ENCODE data around the gene BRCA1. TPM values are rescaled to one million over a fixed set of nuclear protein-coding genes. Genes with fewer than 3 reads are reported as not detected.
A peak's percentile ranks its signal among the peaks of the same experiment; 100 is the strongest.

Gene BRCA1
- total RNA-seq, 1 donor from 2014 or later: 38.9 TPM

GRCh38 chr17:43016216-43016615 lies 108.9 kb downstream of the BRCA1 start:
- Mint-ChIP-seq H3K4me3 (no peak overlapping the region), H3K36me3 (peaks cover 11% of the 10 kb centered on the region), H3K27me3 (no peaks in the 10 kb centered on the region), H3K4me1 (ENCODE audit: unreplicated experiment) (peaks cover 37% of the 10 kb centered on the region), H3K9me3 (no peaks in the 10 kb centered on the region), H3K27ac (no peak overlapping the region)
- DNase-seq (ENCODE audit: extremely low spot score, unreplicated experiment): no peak
- no peak for TF ChIP-seq CTCF (conservative IDR thresholded peaks at IDR 0.05)

GRCh38 chr17:43015579-43015978 lies 109.6 kb downstream of the BRCA1 start:
- H3K27ac Mint-ChIP-seq: no peak overlapping the region
- no peak overlapping the region for H3K4me3 Mint-ChIP-seq
- no peak for TF ChIP-seq CTCF (conservative IDR thresholded peaks at IDR 0.05)
- H3K9me3 Mint-ChIP-seq: no peaks in the 10 kb centered on the region
- H3K4me1 Mint-ChIP-seq (ENCODE audit: unreplicated experiment): peaks cover 40% of the 10 kb centered on the region
- peaks cover 11% of the 10 kb centered on the region for H3K36me3 Mint-ChIP-seq
- DNase-seq (ENCODE audit: extremely low spot score, unreplicated experiment): no peak
- H3K27me3 Mint-ChIP-seq: no peaks in the 10 kb centered on the region

GRCh38 chr17:43014649-43015542 lies 110.3 kb downstream of the BRCA1 start:
- no peak for DNase-seq (ENCODE audit: extremely low spot score, unreplicated experiment)
- no peaks in the 10 kb centered on the region for H3K9me3 Mint-ChIP-seq
- no peaks in the 10 kb centered on the region for H3K27me3 Mint-ChIP-seq
- H3K4me3 Mint-ChIP-seq: no peak overlapping the region
- TF ChIP-seq CTCF (conservative IDR thresholded peaks at IDR 0.05): no peak
- H3K4me1 Mint-ChIP-seq (ENCODE audit: unreplicated experiment): peaks cover 36% of the 10 kb centered on the region
- peaks cover 11% of the 10 kb centered on the region for H3K36me3 Mint-ChIP-seq
- peak overlapping the region; percentile 26 for H3K27ac Mint-ChIP-seq

- no peak for TF ChIP-seq CTCF (conservative IDR thresholded peaks at IDR 0.05)
- H3K36me3 Mint-ChIP-seq: peaks cover 11% of the 10 kb centered on the region
- DNase-seq (ENCODE audit: extremely low spot score, unreplicated experiment): no peak
- no peak overlapping the region for H3K4me3 Mint-ChIP-seq
- H3K4me1 Mint-ChIP-seq (ENCODE audit: unreplicated experiment): peaks cover 29% of the 10 kb centered on the region
- no peaks in the 10 kb centered on the region for H3K9me3 Mint-ChIP-seq
- H3K27ac Mint-ChIP-seq: peak overlapping the region; percentile 26
- H3K27me3 Mint-ChIP-seq: no peaks in the 10 kb centered on the region
These were observed 111.0 kb downstream of the BRCA1 start for GRCh38 chr17:43014020-43014648.

- peaks cover 11% of the 10 kb centered on the region for H3K36me3 Mint-ChIP-seq
- no peak for TF ChIP-seq CTCF (conservative IDR thresholded peaks at IDR 0.05)
These were observed 111.9 kb downstream of the BRCA1 start for GRCh38 chr17:43013296-43013695.

More at GRCh38 chr17:43013296-43013695, 111.9 kb downstream of the BRCA1 start:
- peaks cover 20% of the 10 kb centered on the region for H3K4me1 Mint-ChIP-seq (ENCODE audit: unreplicated experiment)
- peak overlapping the region; percentile 23 for H3K27ac Mint-ChIP-seq
- no peaks in the 10 kb centered on the region for H3K9me3 Mint-ChIP-seq
- no peak for DNase-seq (ENCODE audit: extremely low spot score, unreplicated experiment)
- no peaks in the 10 kb centered on the region for H3K27me3 Mint-ChIP-seq
- H3K4me3 Mint-ChIP-seq: no peak overlapping the region

All from type B pancreatic cell (in vitro differentiated cells).